22Rv1 (cell line): Measurements from ENCODE around the gene GPC5.
A peak's percentile ranks its signal among the peaks of the same experiment; 100 is the strongest.

ENCODE experiments used
- H3K27ac ChIP-seq: fragments of 450-650 bp; 2 replicates; pipeline ENCODE4 v1.5.1; 2017
- ZFX ChIP-seq: fragments of 450-650 bp; IDR thresholded peaks from 2 replicates; pipeline ENCODE4 v1.6.1; 2017; ENCODE audit warnings: antibody characterized with exemption, borderline replicate concordance
- TF ChIP-seq, protein P1 (sequence below): fragments of 450-650 bp; IDR thresholded peaks from 2 replicates; pipeline ENCODE4 v1.5.1; 2017; ENCODE audit warnings: mild to moderate bottlenecking

Gene GPC5

GRCh38 chr13:91948736-91949135 lies 550.3 kb downstream of the GPC5 start:
- H3K27ac ChIP-seq: no peak overlapping the region
- TF ChIP-seq ZFX: no peak
- TF ChIP-seq, protein P1, sequence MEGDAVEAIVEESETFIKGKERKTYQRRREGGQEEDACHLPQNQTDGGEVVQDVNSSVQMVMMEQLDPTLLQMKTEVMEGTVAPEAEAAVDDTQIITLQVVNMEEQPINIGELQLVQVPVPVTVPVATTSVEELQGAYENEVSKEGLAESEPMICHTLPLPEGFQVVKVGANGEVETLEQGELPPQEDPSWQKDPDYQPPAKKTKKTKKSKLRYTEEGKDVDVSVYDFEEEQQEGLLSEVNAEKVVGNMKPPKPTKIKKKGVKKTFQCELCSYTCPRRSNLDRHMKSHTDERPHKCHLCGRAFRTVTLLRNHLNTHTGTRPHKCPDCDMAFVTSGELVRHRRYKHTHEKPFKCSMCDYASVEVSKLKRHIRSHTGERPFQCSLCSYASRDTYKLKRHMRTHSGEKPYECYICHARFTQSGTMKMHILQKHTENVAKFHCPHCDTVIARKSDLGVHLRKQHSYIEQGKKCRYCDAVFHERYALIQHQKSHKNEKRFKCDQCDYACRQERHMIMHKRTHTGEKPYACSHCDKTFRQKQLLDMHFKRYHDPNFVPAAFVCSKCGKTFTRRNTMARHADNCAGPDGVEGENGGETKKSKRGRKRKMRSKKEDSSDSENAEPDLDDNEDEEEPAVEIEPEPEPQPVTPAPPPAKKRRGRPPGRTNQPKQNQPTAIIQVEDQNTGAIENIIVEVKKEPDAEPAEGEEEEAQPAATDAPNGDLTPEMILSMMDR: no peak

DNA sequence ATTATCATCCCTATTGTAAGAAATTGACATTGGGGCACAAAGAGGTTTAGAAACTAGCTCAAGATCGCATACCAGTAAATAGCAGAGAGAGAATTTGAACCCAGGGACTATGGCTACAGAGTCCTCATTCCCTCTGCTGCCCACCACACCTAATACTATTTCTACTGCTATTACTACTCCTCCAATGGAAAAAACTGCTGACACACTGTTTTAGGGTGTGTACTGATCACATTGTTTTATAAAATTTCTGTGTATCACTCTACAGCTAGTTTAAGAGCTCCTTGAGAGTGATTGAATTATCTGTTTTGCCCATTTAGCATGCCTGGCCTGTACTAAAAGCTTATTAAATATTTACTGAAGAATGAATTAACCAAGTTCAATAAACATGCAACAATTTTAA lies 552.4 kb downstream of the GPC5 start:
- TF ChIP-seq, protein P1: no peak
- no peak for TF ChIP-seq ZFX

GRCh38 chr13:91955546-91956355 lies 557.3 kb downstream of the GPC5 start:
- no peak overlapping the region for H3K27ac ChIP-seq
- TF ChIP-seq, protein P1: peak; percentile 5; the same call in 1 of the 2 replicates
- no peak for TF ChIP-seq ZFX

More for the DNA sequence above, 552.4 kb downstream of the GPC5 start:
- no peak overlapping the region for H3K27ac ChIP-seq

DNA sequence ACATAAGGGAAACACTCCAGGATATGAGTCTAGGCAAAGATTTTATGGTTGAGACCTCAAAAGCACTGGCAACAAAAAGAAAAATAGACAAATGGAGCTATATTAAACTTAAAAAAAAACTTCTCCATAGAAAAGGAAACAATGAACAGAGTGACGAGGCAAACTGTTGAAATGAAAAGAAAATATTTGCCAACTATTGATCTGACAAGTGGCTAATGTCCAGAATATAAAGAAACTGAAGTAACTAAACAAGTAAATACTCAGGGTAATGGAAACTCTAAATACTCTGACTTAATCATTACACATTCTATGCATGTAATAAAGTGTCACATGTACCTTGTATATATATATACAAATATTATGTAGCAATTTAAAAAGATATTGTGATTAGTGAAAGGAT lies 562.5 kb downstream of the GPC5 start:
- TF ChIP-seq, protein P1: no peak
- H3K27ac ChIP-seq: no peak overlapping the region

- TF ChIP-seq, protein P1: no peak
- no peak for TF ChIP-seq ZFX
- no peak overlapping the region for H3K27ac ChIP-seq
Measured at GRCh38 chr13:91962946-91963345, 564.5 kb downstream of the GPC5 start.

DNA sequence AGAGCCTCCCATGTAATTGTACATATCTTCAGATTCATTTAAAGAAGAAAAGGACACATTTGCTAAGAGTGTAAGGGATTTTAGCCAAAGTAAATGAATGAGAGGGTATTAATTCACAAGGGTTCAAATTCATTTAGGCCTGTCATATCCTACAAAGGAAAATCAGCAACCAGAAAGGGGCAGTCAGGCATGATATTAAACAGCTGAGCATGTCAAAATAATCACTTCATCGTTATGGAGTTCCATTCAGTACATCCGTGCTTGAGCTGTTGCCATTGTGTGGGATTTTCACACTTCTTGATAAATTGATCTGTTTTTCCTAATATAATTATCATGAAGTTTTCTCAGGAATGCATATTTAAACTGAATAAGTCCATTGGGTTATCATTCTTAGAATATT lies 567.1 kb downstream of the GPC5 start:
- TF ChIP-seq, protein P1: no peak
- no peak for TF ChIP-seq ZFX
- H3K27ac ChIP-seq: no peak overlapping the region

- TF ChIP-seq, protein P1: no peak
- no peak for TF ChIP-seq ZFX
- H3K27ac ChIP-seq: no peak overlapping the region
Measured at GRCh38 chr13:91978571-91978970, 580.1 kb downstream of the GPC5 start.
